ENCODE data around the gene RASSF3. TPM values are rescaled to one million over a fixed set of nuclear protein-coding genes. Genes with fewer than 3 reads are reported as not detected.

RASSF3 gene
- total RNA-seq, 2 experiments from 2014 or later, result 118 to 127 TPM

GRCh38 chr12:64649487-64649886, 39.2 kb downstream of the RASSF3 start:
- ChIA-PET POLR2A (interaction anchor here (1.0 kb wide), 1 partner anchor 26 kb away, joined by 4 read pairs; no protein-coding TSS in a partner anchor), CTCF (interaction anchor here (1.1 kb wide), 1 partner anchor 9 kb away, joined by 3 read pairs; no protein-coding TSS in a partner anchor)
- Mint-ChIP-seq H3K36me3 (ENCODE audit: low read depth) (peaks cover 49% of the 10 kb centered on the region), H3K4me3 (peak overlapping the region; percentile 67), H3K4me1 (ENCODE audit: low read depth) (peaks cover 83% of the 10 kb centered on the region), H3K27ac (peak overlapping the region; percentile 48), H3K27me3 (no peaks in the 10 kb centered on the region), H3K9me3 (no peaks in the 10 kb centered on the region)
- ATAC-seq (ENCODE audit: poor library complexity) (no peak), DNase-seq (no peak)
- intact Hi-C loops (cut with DNase I, micrococcal nuclease), result no loop called here
- Histone ChIP-seq H3K27ac (ENCODE audit: low read depth in 1 of 2, low read length in 2 of 2) (no peak overlapping the region), H3K4me1 (ENCODE audit: insufficient read depth, low read length) (peaks cover 73% of the 10 kb centered on the region), H3K4me3 (ENCODE audit: low read length) (no peak overlapping the region), H3K36me3 (ENCODE audit: insufficient read depth, low read length) (peaks cover 18% of the 10 kb centered on the region), H3K27me3 (ENCODE audit: control insufficient read depth in 1 of 2, insufficient read depth in 2 of 2, low read length in 2 of 2) (no peaks in the 10 kb centered on the region), H3K9me3 (ENCODE audit: control insufficient read depth in 1 of 2, insufficient read depth in 1 of 2, low read length in 2 of 2) (no peaks in the 10 kb centered on the region)
- TF ChIP-seq CTCF (IDR thresholded peaks at IDR 0.05), result no peak

- Mint-ChIP-seq H3K27me3 (no peaks in the 10 kb centered on the region), H3K4me3 (peak overlapping the region; percentile 48), H3K9me3 (no peaks in the 10 kb centered on the region), H3K36me3 (ENCODE audit: low read depth) (peaks cover 53% of the 10 kb centered on the region), H3K4me1 (ENCODE audit: low read depth) (peaks cover 79% of the 10 kb centered on the region), H3K27ac (peak overlapping the region; percentile 48)
- H3K4me1 ChIP-seq (ENCODE audit: insufficient read depth, low read length), result peaks cover 81% of the 10 kb centered on the region
- no peak overlapping the region for H3K27ac ChIP-seq (ENCODE audit: low read depth in 1 of 2, low read length in 2 of 2)
- H3K27me3 ChIP-seq (ENCODE audit: control insufficient read depth in 1 of 2, insufficient read depth in 2 of 2, low read length in 2 of 2), result no peaks in the 10 kb centered on the region
- H3K9me3 ChIP-seq (ENCODE audit: control insufficient read depth in 1 of 2, insufficient read depth in 1 of 2, low read length in 2 of 2), result no peaks in the 10 kb centered on the region
- DNase-seq (no peak), ATAC-seq (ENCODE audit: poor library complexity) (no peak)
- peaks cover 14% of the 10 kb centered on the region for H3K36me3 ChIP-seq (ENCODE audit: insufficient read depth, low read length)
- no peak overlapping the region for H3K4me3 ChIP-seq (ENCODE audit: low read length)
- ChIA-PET CTCF (interaction anchor here (0.7 to 1.2 kb wide), 4 partner anchors 8 to 35 kb away, joined by 3 read pairs; no protein-coding TSS in a partner anchor), POLR2A (interaction anchor here (1.1 to 2.1 kb wide), 2 partner anchors 10 to 28 kb away, joined by 3 to 8 read pairs; no protein-coding TSS in a partner anchor)
- intact Hi-C loops (cut with DNase I, micrococcal nuclease), result loop anchor here in 1 of 2 experiments (5.0 kb wide), 2 partner anchors 38 to 42 kb away; partner anchors contain the start of gene RASSF3
- no peak for TF ChIP-seq CTCF (IDR thresholded peaks at IDR 0.05)
Observed at GRCh38 chr12:64650762-64651161, 40.5 kb downstream of the RASSF3 start.

- TF ChIP-seq CTCF (IDR thresholded peaks at IDR 0.05), result no peak
- H3K9me3 ChIP-seq (ENCODE audit: control insufficient read depth in 1 of 2, insufficient read depth in 1 of 2, low read length in 2 of 2), result no peaks in the 10 kb centered on the region
- Mint-ChIP-seq H3K4me3 (peak overlapping the region; percentile 25), H3K4me1 (ENCODE audit: low read depth) (peaks cover 82% of the 10 kb centered on the region), H3K9me3 (no peaks in the 10 kb centered on the region), H3K27ac (peak overlapping the region; percentile 48), H3K27me3 (no peaks in the 10 kb centered on the region), H3K36me3 (ENCODE audit: low read depth) (peaks cover 66% of the 10 kb centered on the region)
- intact Hi-C loops (cut with DNase I, micrococcal nuclease), result loop anchor here in 1 of 2 experiments (5.0 kb wide), 2 partner anchors 40 kb away; partner anchors contain the start of gene RASSF3
- CTCF ChIA-PET, result interaction anchor here (1.0 to 2.1 kb wide), 2 partner anchors 9 to 46 kb away, joined by 3 to 7 read pairs; no protein-coding TSS in a partner anchor
- peak overlapping the region in 1 of 2 donors; percentile 44 for H3K27ac ChIP-seq (ENCODE audit: low read depth in 1 of 2, low read length in 2 of 2)
- H3K4me1 ChIP-seq (ENCODE audit: insufficient read depth, low read length), result peaks cover 92% of the 10 kb centered on the region
- H3K4me3 ChIP-seq (ENCODE audit: low read length), result no peak overlapping the region
- H3K36me3 ChIP-seq (ENCODE audit: insufficient read depth, low read length), result peaks cover 20% of the 10 kb centered on the region
- POLR2A ChIA-PET, result interaction anchor here (1.3 to 2.1 kb wide), 2 partner anchors 8 to 17 kb away, joined by 3 to 8 read pairs; no protein-coding TSS in a partner anchor
- H3K27me3 ChIP-seq (ENCODE audit: control insufficient read depth in 1 of 2, insufficient read depth in 2 of 2, low read length in 2 of 2), result no peaks in the 10 kb centered on the region
- DNase-seq (no peak), ATAC-seq (ENCODE audit: poor library complexity) (no peak)
Observed at GRCh38 chr12:64652346-64652745, 42.1 kb downstream of the RASSF3 start.
